Chondrocyte (in vitro differentiated cells): ENCODE data around the gene PPP2R2C. TPM values are rescaled to one million over a fixed set of nuclear protein-coding genes. Genes with fewer than 3 reads are reported as not detected.

ENCODE experiments used
- DNase-seq: peaks from one replicate; pipeline ENCODE4 v3.0.0; 2021; ENCODE audit warnings: mixed read lengths, low spot score
- H3K27ac Mint-ChIP-seq: one replicate; pipeline ENCODE4 v1.8.0; 2021; ENCODE audit warnings: mild to moderate bottlenecking, moderate library complexity, mixed read lengths; ENCODE audit not compliant: unreplicated experiment
- H3K27me3 Mint-ChIP-seq: 2 replicates; pipeline ENCODE4 v1.8.0; 2021; ENCODE audit warnings: low read depth, mixed read lengths
- H3K36me3 Mint-ChIP-seq: 2 replicates; pipeline ENCODE4 v1.8.0; 2021; ENCODE audit warnings: low read depth, mixed read lengths
- H3K4me1 Mint-ChIP-seq: 2 replicates; pipeline ENCODE4 v1.8.0; 2021; ENCODE audit warnings: low read depth, mild to moderate bottlenecking, mixed read lengths
- H3K4me3 Mint-ChIP-seq: one replicate; pipeline ENCODE4 v1.8.0; 2021; ENCODE audit warnings: mild to moderate bottlenecking, moderate library complexity, mixed read lengths; ENCODE audit not compliant: unreplicated experiment
- H3K9me3 Mint-ChIP-seq: 2 replicates; pipeline ENCODE4 v1.8.0; 2021; ENCODE audit warnings: low read depth, mixed read lengths
- total RNA-seq: library from RNA; stranded (reverse); gene quantifications from 3 replicates; pipeline ENCODE4 v1.2.1, GENCODE V29; 2021
- TF ChIP-seq, protein P1 (sequence below): fragments of 200-600 bp; sonication (generic); IDR thresholded peaks from 2 replicates; pipeline ENCODE4 v1.5.0; 2021; ENCODE audit warnings: antibody characterized with exemption, mild to moderate bottlenecking, moderate library complexity

PPP2R2C gene
- total RNA-seq, 1 donor from 2014 or later = 0.10 TPM

DNA sequence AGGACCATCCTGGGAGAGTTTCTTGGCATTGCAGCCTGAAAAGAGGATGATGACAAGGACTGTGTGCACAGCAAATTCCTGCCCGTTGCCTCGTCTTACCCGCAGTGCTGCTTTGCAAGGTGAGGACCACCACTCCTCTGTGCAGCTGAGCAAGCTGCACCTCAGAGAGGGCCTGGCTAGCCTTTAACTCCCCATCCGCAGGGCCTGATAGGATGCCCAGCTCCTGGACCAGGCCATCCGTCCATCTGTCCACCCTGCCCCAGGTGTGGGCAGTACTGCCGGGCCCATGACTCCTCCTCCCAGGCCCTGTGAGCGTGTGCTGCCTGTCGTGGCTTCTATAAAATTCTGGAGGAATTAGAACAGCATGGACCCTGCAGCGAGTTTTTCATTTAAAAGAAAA lies 43.9 kb upstream of the PPP2R2C start:
- Mint-ChIP-seq H3K27ac (no peak overlapping the region), H3K27me3 (peaks cover 19% of the 10 kb centered on the region), H3K4me3 (no peak overlapping the region), H3K36me3 (peaks cover 4% of the 10 kb centered on the region), H3K4me1 (peaks cover 2% of the 10 kb centered on the region), H3K9me3 (peaks cover 15% of the 10 kb centered on the region)
- TF ChIP-seq, protein P1, sequence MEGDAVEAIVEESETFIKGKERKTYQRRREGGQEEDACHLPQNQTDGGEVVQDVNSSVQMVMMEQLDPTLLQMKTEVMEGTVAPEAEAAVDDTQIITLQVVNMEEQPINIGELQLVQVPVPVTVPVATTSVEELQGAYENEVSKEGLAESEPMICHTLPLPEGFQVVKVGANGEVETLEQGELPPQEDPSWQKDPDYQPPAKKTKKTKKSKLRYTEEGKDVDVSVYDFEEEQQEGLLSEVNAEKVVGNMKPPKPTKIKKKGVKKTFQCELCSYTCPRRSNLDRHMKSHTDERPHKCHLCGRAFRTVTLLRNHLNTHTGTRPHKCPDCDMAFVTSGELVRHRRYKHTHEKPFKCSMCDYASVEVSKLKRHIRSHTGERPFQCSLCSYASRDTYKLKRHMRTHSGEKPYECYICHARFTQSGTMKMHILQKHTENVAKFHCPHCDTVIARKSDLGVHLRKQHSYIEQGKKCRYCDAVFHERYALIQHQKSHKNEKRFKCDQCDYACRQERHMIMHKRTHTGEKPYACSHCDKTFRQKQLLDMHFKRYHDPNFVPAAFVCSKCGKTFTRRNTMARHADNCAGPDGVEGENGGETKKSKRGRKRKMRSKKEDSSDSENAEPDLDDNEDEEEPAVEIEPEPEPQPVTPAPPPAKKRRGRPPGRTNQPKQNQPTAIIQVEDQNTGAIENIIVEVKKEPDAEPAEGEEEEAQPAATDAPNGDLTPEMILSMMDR = no peak
- no peak for DNase-seq

DNA sequence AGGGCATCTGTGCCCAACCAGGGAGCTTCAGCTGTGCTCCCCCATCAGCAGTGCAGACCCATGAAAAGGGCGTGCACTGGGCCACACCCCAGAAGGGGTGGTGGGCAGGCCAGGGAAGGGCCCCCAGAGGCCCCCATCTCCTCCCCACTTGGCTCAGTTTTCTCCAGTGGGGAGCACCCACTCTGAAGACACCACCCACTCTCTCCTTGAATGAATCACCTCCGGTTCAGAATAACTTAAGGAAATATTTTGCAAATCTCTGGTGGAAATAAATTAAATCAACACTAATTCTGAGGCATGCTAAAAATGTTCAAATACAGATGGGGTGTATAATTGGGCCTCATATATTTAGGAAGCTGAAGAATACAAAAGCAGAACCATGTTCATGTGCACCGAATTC lies 41.3 kb upstream of the PPP2R2C start:
- H3K9me3 Mint-ChIP-seq = peaks cover 18% of the 10 kb centered on the region
- H3K4me3 Mint-ChIP-seq = no peak overlapping the region
- H3K27me3 Mint-ChIP-seq = peaks cover 7% of the 10 kb centered on the region
- H3K4me1 Mint-ChIP-seq = peaks cover 2% of the 10 kb centered on the region
- DNase-seq = no peak
- peaks cover 4% of the 10 kb centered on the region for H3K36me3 Mint-ChIP-seq
- TF ChIP-seq, protein P1 = no peak
- H3K27ac Mint-ChIP-seq = no peak overlapping the region

DNA sequence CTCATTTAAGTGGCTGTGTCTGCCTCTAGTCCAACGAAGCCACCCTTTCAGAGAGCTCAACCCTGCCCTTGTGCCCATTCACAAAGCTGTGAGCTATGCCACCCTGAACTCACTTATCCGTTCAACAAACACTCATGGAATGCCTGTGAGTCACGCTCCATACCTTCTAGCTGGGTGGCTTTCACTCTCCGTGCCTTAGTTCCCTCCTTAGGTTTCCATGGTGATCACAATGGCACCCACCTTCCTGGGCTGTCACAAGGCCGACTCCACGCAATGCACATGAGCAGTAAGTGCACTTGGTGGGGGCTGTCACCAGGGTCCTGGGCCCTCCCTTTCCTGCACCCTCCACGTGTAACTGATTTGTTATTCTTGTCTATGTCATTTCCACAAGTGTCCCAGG lies 37.2 kb upstream of the PPP2R2C start:
- Mint-ChIP-seq H3K36me3 (peaks cover 4% of the 10 kb centered on the region), H3K27me3 (peaks cover 3% of the 10 kb centered on the region), H3K27ac (no peak overlapping the region), H3K4me3 (no peak overlapping the region), H3K4me1 (no peaks in the 10 kb centered on the region), H3K9me3 (peaks cover 30% of the 10 kb centered on the region)
- DNase-seq = no peak
- TF ChIP-seq, protein P1 = no peak

DNA sequence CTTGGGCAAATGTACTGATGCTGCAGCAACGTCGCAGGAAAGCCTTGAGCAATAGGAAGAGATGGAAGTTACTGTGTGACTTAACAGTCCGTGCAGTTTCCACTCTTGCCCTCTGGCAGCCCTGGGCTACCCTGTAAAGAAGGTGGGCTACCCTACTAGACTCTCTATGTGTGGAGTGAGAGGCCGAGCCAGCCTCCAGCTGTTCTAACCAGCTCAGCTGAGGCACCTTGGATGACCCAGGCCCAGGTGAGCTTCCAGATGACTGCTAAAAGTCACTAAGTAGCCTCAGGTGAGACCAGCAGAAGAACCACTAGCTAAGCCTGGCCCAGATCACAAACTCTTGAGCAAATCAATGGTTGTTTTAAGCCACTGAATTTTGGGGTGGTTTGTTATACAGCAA lies 34.9 kb upstream of the PPP2R2C start:
- H3K36me3 Mint-ChIP-seq = peaks cover 4% of the 10 kb centered on the region
- no peak overlapping the region for H3K27ac Mint-ChIP-seq
- H3K27me3 Mint-ChIP-seq = peaks cover 8% of the 10 kb centered on the region
- peaks cover 32% of the 10 kb centered on the region for H3K9me3 Mint-ChIP-seq
- TF ChIP-seq, protein P1 = no peak
- H3K4me3 Mint-ChIP-seq = no peak overlapping the region
- peak; percentile 58 for DNase-seq
- no peaks in the 10 kb centered on the region for H3K4me1 Mint-ChIP-seq

DNA sequence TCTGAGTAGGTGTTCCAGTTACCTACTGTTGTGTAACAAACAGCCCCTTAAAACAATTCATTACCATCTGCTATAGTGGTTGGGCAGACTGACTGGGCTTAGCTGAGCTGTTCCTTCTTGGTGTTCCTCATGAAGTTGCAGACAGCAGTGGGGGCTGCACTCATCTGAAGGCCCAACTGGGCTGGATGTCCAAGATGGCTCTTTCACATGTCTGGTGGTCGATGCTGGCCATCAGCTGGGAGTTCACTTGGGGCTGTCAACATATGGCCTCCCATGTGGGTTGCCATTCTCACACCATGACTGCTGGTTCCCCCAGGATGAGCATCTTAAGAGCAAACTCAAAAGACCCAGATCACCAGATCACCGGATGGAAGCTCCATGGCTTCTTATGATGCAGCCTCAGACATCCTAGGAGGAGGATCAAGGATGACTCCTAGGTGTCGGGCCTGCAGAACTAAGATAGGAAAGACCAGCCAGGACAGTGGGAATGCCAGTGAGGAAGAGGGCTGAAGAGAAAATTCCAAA lies 34.3 kb upstream of the PPP2R2C start:
- no peaks in the 10 kb centered on the region for H3K4me1 Mint-ChIP-seq
- TF ChIP-seq, protein P1 = no peak
- H3K4me3 Mint-ChIP-seq = no peak overlapping the region
- H3K9me3 Mint-ChIP-seq = peaks cover 32% of the 10 kb centered on the region
- H3K27me3 Mint-ChIP-seq = peaks cover 10% of the 10 kb centered on the region
- no peak overlapping the region for H3K27ac Mint-ChIP-seq
- peak; percentile 63 for DNase-seq
- peaks cover 4% of the 10 kb centered on the region for H3K36me3 Mint-ChIP-seq
